HG03045 (cell line): ENCODE measurements around the gene DNAH11.
"Not testable (repeated sequence)": the region's sequence is repeated elsewhere in the genome, so short reads cannot be mapped to it uniquely, and the experiment has no call there.

ENCODE experiments used
- ATAC-seq: cut with Tn5 transposase; IDR thresholded peaks from one replicate; pipeline ENCODE4 v1.9.1; 2021; ENCODE audit warnings: mild to moderate bottlenecking, moderate library complexity; ENCODE audit not compliant: unreplicated experiment

The DNAH11 gene

GRCh38 chr7:21707566-21707965, 164.7 kb downstream of the DNAH11 start:
- no peak for ATAC-seq

DNA sequence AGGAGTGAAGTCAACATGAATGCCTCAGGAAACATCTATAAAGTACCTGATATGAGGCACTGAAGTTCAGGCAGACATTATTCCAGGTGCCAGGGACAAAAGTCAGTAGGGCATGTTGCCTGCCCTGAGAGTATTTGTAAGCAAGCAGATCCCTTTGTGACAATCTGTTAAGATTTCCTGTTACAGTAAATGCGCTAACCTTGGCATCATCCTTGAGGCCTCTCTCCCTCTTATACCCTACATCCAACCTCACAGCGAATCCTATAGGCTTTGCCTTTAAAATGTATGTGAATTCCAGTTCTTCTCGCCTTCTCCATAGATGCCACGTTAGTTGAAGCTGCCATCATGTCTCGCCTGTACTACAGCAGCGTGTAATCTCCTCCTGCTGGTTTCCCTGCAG, 165.3 kb downstream of the DNAH11 start:
- ATAC-seq: no peak

- no peak for ATAC-seq
These were observed 174.5 kb downstream of the DNAH11 start for GRCh38 chr7:21717323-21717722.

- ATAC-seq: no peak
These were observed 175.6 kb downstream of the DNAH11 start for GRCh38 chr7:21718391-21718790.

DNA sequence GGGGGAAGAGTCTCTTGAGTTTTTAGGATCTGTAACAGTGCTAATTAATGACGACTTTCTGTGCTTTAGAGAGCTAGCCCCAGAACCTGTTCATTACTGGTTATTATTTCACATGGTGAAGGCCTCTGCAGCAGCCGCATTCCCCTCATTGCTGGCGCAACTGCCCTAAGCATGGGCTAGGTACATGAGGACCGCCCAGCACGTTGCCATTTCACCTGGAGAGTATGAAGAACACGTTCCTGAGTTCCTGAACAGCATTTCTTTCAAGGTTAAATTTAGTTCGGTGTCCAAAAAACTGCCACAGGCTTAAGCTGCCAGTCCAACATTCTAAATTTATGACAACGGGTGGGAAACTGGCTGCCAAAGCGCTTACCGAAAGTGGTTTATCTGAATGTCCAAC, 177.0 kb downstream of the DNAH11 start:
- no peak for ATAC-seq

GRCh38 chr7:21722371-21722770, 179.5 kb downstream of the DNAH11 start:
- no peak for ATAC-seq

DNA sequence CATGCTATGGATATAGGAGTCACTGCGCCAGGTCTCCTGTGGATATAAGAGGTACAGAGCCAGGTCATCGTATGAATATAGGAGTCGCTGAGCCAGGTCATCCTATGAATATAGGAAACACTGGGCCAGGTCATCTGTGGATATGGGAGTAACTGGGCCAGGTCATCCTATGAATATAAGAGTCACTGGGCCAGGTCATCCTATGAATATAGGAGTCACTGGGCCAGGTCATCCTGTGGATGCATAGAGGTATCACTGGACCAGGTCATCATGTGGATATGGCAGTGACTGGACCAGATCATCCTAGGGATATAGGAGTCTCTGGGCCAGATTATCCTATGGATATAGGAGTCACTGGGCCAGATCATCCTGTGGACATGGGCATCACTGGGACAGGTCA, 181.7 kb downstream of the DNAH11 start:
- ATAC-seq: no peak

DNA sequence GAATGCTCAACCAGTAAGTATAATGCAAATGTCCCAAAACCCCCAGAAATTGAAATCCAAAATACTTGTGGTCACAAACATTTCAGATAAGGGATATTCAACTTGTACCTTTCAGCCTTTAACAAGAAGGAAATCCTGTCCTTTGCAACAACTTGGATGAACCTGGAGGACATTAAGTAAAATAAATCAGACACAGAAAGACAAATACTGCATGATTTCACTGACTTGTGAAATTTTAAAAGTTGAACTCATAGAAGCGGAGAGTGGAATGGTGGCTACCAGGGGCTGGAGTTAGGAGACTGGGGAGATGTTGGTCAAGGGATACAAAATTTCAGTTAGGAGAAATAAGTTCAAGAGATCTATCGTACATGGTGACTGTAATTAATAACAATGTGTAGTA, 187.6 kb downstream of the DNAH11 start:
- ATAC-seq: no peak

DNA sequence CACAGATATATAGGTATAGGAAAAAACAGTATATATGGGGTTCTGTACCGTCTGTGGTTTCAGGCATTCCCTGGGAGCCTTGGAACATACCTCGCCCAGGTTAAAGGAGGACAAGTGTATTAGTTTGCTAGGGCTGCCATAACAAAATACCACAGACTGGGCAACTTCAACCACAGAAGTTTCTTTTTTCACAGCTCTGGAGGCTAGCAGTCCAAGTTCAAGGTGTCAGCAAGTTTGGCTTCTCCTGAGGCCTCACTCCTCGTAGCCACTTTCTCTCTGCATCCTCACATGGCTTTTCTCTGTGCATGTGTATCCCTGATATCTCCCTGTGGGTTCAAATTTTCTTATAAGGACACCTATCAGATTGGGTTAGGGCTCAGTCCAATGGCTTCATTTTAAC, 189.1 kb downstream of the DNAH11 start:
- ATAC-seq: no peak

DNA sequence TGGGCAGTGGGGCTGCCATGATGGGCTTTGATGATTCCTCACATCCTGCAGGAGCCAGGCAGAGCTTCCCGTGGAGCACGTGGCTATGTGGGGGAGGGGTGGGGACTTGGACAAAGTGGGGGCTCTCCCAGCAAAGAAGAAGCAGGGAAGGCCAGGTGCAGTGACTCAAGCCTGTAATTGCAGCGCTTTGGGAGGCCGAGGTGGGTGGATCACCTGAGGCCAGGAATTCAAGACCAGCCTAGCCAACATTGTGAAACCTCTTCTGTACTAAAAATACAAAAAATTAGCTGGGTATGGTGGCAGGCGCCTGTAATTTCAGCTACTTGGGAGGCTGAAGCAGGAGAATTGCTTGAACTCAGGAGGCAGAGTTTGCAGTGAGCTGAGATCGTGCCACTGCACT, 190.1 kb downstream of the DNAH11 start:
- not testable (repeated sequence) for ATAC-seq

GRCh38 chr7:21733837-21734236, 191.0 kb downstream of the DNAH11 start:
- no peak for ATAC-seq

- ATAC-seq: no peak
These were observed 200.7 kb downstream of the DNAH11 start for GRCh38 chr7:21743493-21743892.

GRCh38 chr7:21746949-21747348, 204.1 kb downstream of the DNAH11 start:
- no peak for ATAC-seq

- no peak for ATAC-seq
These were observed 205.0 kb downstream of the DNAH11 start for GRCh38 chr7:21747806-21748205.

- no peak for ATAC-seq
These were observed 206.5 kb downstream of the DNAH11 start for GRCh38 chr7:21749378-21749777.

- ATAC-seq: no peak
These were observed 210.2 kb downstream of the DNAH11 start for GRCh38 chr7:21753071-21753470.

DNA sequence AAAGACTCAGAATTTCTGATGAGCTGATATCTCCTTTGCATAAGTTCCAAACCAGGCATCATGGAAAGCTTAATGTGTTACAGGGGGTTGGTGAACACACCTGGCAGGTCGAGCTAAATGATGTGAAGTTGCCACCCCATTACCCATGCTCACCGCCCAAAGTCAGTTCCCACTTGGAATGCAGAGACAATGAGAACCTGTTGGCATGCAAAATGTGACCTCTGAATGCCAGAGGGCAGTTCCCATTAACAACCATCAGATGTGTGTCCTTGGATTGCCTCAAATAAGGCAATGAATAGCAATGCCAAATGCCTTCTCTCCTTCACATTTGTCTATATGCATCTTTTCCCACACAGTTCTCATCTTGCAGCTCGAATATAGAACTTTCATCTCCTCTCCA, 212.1 kb downstream of the DNAH11 start:
- no peak for ATAC-seq

DNA sequence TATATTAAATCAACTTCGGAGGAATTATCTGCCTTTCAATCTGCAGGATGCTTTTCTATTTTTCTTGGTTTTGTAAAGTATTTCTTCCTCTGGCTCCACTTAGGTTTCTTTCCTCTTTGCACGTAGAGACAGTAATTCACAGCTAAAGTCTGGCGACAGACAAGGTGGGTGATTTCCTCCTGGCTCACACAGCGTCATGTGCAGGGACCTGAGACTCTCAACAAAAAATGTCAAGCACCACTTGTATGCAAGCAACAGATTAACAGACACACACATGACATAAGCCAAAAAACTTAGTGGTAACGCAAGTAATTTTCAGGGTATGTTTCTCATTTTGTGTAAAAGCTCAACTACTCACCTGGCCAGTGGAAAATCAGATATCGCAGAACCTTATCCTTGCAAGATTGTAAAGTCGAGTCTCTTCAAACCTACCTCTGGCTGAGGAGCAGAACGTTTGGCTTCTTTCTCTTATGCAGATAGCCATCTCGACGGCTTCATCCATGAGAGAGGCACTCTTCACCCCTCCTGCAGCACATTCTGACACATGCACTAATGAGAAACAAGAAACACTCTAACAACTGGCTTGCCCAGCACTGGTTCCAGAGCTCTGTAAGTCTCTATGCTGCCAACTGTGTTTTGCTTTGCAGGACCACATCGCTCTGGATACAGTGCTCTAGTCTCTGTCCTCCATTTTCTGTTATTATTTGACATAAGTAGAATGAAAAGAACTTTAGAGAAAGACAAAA, 214.9 kb downstream of the DNAH11 start:
- no peak for ATAC-seq

DNA sequence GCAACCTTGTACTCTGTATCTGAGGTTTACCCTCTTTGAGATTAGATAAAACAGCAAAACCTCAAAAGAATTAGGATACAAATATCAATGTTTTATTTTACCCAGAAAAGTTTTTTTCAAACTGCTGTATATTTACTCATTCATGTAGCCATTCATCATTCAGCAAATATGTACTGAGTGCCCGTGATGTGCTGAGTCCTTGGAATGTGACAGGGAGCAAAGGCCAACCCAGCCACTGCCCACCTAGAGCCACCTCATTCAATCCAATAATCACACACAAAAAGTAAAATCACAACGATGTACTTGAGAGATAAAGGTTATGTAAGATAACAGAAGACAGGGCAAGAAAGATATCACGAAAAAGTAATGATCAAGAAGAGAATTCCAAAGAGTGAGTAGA, 215.4 kb downstream of the DNAH11 start:
- no peak for ATAC-seq

DNA sequence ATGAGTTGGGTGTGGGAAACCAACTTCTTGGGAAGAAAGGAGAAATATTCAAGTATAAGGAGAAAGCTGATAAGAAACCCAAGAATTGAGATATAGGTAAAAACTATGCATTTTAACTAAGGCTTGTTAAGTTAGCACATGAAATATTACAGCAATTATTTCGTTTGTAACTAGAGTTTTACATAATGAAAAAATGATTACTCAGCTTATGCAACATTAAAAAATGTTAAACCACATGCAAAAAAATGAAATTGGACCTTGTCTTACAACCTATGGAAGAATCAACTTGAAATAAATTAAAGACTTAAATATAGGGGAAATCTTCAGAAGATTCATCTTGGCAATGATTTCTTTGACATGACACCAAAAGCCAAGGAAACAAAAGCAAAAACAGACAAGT, 219.6 kb downstream of the DNAH11 start:
- ATAC-seq: no peak

- ATAC-seq: no peak
These were observed 221.0 kb downstream of the DNAH11 start for GRCh38 chr7:21763818-21764217.

GRCh38 chr7:21766218-21766617, 223.4 kb downstream of the DNAH11 start:
- no peak for ATAC-seq

DNA sequence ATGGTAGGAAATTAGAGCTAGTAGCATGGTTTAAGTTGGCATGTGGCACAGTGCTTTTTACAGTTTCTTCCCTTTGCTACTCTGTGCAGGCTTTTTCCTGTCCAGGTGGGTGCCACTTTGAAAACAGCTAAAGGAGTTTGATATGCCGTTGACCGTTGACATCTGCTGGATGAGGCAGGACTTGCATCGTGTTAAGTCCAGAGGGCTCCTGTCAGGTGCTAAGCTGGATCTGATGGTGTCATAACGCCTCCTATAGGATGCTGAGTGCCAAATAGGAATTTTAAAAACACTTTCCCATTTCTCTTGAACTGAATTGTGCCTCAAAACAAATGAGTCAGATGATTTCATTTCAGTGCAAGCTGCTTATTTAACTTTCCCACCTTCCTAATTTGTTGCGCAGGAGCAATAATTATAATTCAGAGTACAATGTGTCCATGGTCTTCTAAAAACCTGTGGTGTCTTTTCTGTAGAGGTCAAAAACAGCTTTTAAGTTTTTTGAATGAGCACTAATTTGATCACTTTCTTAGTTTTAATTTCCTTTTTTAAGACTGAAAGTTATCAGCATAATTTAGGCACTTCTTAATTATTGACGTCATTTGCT, 224.6 kb downstream of the DNAH11 start:
- no peak for ATAC-seq
